Measurements from ENCODE around the gene CARD9.

The CARD9 gene

DNA sequence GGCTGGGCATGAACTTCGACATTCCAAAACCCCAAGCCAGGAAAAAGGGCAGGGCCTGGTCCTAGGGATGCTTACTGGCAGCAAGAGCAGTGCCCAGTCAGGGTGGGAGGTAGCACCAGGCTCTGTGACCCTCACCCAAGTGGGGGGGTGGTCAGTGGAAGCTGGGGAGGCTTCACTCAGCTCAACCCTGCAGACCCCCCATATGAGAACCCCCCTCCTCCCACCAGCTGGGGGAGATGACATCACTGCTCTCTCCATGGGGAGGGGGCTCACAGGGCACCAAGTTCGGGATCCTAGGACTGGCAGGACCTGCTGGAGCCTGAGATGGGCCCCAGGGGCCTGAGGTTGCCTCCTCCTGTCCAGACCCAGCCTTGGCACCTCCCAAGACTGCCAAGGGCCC lies 14.6 kb downstream of the CARD9 start:
- TF ChIP-seq, protein P1, sequence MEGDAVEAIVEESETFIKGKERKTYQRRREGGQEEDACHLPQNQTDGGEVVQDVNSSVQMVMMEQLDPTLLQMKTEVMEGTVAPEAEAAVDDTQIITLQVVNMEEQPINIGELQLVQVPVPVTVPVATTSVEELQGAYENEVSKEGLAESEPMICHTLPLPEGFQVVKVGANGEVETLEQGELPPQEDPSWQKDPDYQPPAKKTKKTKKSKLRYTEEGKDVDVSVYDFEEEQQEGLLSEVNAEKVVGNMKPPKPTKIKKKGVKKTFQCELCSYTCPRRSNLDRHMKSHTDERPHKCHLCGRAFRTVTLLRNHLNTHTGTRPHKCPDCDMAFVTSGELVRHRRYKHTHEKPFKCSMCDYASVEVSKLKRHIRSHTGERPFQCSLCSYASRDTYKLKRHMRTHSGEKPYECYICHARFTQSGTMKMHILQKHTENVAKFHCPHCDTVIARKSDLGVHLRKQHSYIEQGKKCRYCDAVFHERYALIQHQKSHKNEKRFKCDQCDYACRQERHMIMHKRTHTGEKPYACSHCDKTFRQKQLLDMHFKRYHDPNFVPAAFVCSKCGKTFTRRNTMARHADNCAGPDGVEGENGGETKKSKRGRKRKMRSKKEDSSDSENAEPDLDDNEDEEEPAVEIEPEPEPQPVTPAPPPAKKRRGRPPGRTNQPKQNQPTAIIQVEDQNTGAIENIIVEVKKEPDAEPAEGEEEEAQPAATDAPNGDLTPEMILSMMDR (IDR thresholded peaks at IDR 0.05) = no peak

DNA sequence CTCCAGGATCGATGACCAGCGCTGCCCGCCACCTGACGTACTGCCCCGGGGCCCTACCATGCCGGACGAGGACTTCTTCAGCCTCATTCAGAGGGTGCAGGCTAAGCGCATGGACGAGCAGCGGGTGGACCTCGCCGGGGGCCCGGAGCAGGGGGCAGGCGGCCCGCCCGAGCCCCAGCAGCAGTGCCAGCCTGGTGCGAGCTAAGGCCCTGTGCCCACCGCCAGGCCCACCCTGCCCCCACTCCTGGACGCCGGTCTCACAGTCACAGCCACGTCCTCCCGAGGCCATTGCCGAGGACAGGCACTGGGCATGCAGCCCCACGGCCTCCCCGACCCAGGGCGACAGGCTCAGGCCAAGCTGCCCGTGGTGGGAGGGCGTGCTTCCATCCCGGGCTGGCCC lies 15.5 kb downstream of the CARD9 start:
- TF ChIP-seq, protein P1 (IDR thresholded peaks at IDR 0.05) = no peak

- TF ChIP-seq, protein P1 (IDR thresholded peaks at IDR 0.05) = no peak
Observed at GRCh38 chr9:136357202-136357725, 16.2 kb downstream of the CARD9 start.

DNA sequence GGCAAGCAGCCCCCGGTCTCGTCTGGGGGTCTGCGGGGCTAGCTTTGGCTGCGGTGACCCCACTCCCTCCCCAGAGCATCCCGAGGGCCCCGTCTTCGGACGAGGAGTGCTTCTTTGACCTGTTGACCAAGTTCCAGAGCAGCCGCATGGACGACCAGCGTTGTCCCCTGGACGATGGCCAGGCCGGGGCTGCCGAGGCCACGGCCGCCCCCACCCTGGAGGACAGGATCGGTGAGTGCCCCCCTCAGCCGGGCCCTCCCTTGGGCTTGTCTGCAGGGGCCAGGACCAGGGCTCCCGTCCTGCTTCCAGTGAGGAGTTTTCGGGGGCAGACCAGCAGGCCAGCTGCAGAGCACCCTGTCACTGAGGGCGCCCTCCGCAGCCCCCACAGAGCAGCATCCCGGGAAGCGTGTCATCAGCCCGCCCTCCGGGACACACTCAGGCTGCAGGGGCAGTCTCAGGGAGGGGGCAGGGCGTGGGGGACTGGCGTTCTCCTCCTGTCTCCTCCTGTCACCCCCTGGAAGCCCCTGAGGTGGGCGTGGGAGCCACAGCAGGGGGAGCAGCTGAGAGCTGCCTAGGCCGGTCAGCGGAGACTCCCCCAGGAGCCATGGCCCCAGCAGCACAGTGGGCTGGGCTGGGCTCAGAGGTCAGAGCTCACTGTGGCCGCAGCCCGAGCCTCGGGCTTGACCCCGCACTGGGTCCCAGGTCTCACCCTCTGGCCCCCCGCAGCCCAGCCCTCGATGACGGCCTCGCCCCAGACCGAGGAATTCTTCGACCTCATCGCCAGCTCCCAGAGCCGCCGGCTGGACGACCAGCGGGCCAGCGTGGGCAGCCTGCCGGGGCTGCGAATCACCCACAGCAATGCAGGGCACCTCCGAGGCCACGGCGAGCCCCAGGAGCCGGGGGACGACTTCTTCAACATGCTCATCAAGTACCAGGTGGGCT lies 17.6 kb downstream of the CARD9 start:
- TF ChIP-seq, protein P1 (IDR thresholded peaks at IDR 0.05) = no peak

GRCh38 chr9:136354592-136355085 lies 18.8 kb downstream of the CARD9 start:
- TF ChIP-seq, protein P1 (IDR thresholded peaks at IDR 0.05) = no peak

GRCh38 chr9:136353757-136354488 lies 19.5 kb downstream of the CARD9 start:
- TF ChIP-seq, protein P1 (IDR thresholded peaks at IDR 0.05) = no peak

GRCh38 chr9:136353088-136353487 lies 20.4 kb downstream of the CARD9 start:
- TF ChIP-seq, protein P1 (IDR thresholded peaks at IDR 0.05) = no peak
